Activated naive CD4-positive, alpha-beta T cell treated with anti-CD3 and anti-CD28 coated beads, Interleukin-2, amount 50 U/mL, for 24 hours (primary cell): ENCODE results near the gene INVS.

Experiments used
- H3K27ac Mint-ChIP-seq: one replicate; pipeline ENCODE4 v1.8.0; 2021; ENCODE audit warnings: mild to moderate bottlenecking, mixed read lengths
- H3K27me3 Mint-ChIP-seq: one replicate; pipeline ENCODE4 v1.8.0; 2021; ENCODE audit warnings: mixed read lengths
- H3K36me3 Mint-ChIP-seq: one replicate; pipeline ENCODE4 v1.8.0; 2021; ENCODE audit warnings: mixed read lengths
- H3K4me1 Mint-ChIP-seq: one replicate; pipeline ENCODE4 v1.8.0; 2021; ENCODE audit warnings: mixed read lengths
- H3K4me3 Mint-ChIP-seq: one replicate; pipeline ENCODE4 v1.8.0; 2021; ENCODE audit warnings: mild to moderate bottlenecking, mixed read lengths
- H3K9me3 Mint-ChIP-seq: one replicate; pipeline ENCODE4 v1.8.0; 2021; ENCODE audit warnings: mixed read lengths

Gene INVS

GRCh38 chr9:100191264-100191663, 92.2 kb downstream of the INVS start:
- H3K4me1 Mint-ChIP-seq = no peaks in the 10 kb centered on the region
- H3K9me3 Mint-ChIP-seq = peaks cover 22% of the 10 kb centered on the region
- H3K27me3 Mint-ChIP-seq = no peaks in the 10 kb centered on the region
- H3K4me3 Mint-ChIP-seq = no peak overlapping the region
- H3K27ac Mint-ChIP-seq = no peak overlapping the region
- H3K36me3 Mint-ChIP-seq = peaks cover 56% of the 10 kb centered on the region

- no peaks in the 10 kb centered on the region for H3K27me3 Mint-ChIP-seq
- H3K36me3 Mint-ChIP-seq = peaks cover 46% of the 10 kb centered on the region
- H3K9me3 Mint-ChIP-seq = peaks cover 18% of the 10 kb centered on the region
These were observed 94.0 kb downstream of the INVS start for GRCh38 chr9:100193078-100193477.

GRCh38 chr9:100196215-100196614, 97.2 kb downstream of the INVS start:
- Mint-ChIP-seq H3K36me3 (peaks cover 40% of the 10 kb centered on the region), H3K27ac (no peak overlapping the region), H3K27me3 (no peaks in the 10 kb centered on the region), H3K4me3 (no peak overlapping the region), H3K4me1 (no peaks in the 10 kb centered on the region), H3K9me3 (peaks cover 12% of the 10 kb centered on the region)

More at GRCh38 chr9:100193078-100193477, 94.0 kb downstream of the INVS start:
- Mint-ChIP-seq H3K4me3 (no peak overlapping the region), H3K4me1 (no peaks in the 10 kb centered on the region), H3K27ac (no peak overlapping the region)

DNA sequence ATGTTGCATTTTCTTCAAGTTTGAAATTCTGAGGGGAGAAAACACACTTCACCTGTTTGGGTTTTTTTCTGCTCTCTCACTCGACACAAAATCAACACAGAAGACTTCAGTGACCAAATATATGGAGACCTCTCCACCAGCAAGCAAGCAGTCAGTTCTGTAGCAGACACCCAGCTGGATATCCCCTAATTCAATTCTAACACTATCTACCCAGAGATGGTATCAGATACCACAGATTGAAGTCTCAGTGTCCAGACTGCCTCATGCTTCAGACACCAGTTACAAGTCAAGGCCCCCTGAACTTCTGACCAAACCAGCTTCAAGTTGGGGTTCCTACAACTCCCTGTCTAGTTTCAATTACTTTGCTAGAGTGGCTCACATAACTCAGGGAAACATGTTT, 97.8 kb downstream of the INVS start:
- H3K9me3 Mint-ChIP-seq = peaks cover 6% of the 10 kb centered on the region
- no peak overlapping the region for H3K4me3 Mint-ChIP-seq
- no peaks in the 10 kb centered on the region for H3K27me3 Mint-ChIP-seq
- no peak overlapping the region for H3K27ac Mint-ChIP-seq
- peaks cover 34% of the 10 kb centered on the region for H3K36me3 Mint-ChIP-seq
- H3K4me1 Mint-ChIP-seq = no peaks in the 10 kb centered on the region

DNA sequence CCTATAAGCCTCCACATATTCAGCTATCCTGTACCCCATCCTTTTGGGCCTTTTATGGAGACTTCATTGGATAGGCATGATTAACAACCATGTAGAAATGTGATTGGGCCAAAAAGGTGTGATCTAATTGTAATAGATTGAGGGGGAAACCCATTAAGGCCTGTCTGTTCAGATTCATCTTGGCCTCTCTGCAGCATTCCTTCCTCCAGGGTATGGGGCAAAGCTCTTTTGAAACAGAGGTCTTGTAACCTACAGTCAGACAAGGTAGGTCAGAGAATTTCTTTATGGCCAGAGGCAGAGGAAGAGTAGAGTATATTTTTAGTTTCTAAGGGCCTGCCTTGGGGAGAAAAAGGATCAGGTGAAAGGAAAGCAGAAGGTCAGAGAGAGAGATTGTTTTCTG, 98.5 kb downstream of the INVS start:
- H3K9me3 Mint-ChIP-seq = peaks cover 6% of the 10 kb centered on the region
- no peaks in the 10 kb centered on the region for H3K4me1 Mint-ChIP-seq
- H3K27ac Mint-ChIP-seq = no peak overlapping the region
- no peak overlapping the region for H3K4me3 Mint-ChIP-seq
- H3K27me3 Mint-ChIP-seq = no peaks in the 10 kb centered on the region
- peaks cover 31% of the 10 kb centered on the region for H3K36me3 Mint-ChIP-seq

- no peak overlapping the region for H3K27ac Mint-ChIP-seq
- H3K4me1 Mint-ChIP-seq = no peaks in the 10 kb centered on the region
- no peak overlapping the region for H3K4me3 Mint-ChIP-seq
- peaks cover 12% of the 10 kb centered on the region for H3K36me3 Mint-ChIP-seq
- no peaks in the 10 kb centered on the region for H3K27me3 Mint-ChIP-seq
- peaks cover 6% of the 10 kb centered on the region for H3K9me3 Mint-ChIP-seq
These were observed 103.8 kb downstream of the INVS start for GRCh38 chr9:100202806-100203205.

GRCh38 chr9:100204796-100205195, 105.8 kb downstream of the INVS start:
- Mint-ChIP-seq H3K4me3 (no peak overlapping the region), H3K4me1 (peaks cover 12% of the 10 kb centered on the region), H3K9me3 (peaks cover 6% of the 10 kb centered on the region), H3K36me3 (peaks cover 6% of the 10 kb centered on the region), H3K27me3 (no peaks in the 10 kb centered on the region), H3K27ac (no peak overlapping the region)

GRCh38 chr9:100206899-100207298, 107.9 kb downstream of the INVS start:
- H3K27ac Mint-ChIP-seq = no peak overlapping the region
- no peak overlapping the region for H3K4me3 Mint-ChIP-seq
- no peaks in the 10 kb centered on the region for H3K27me3 Mint-ChIP-seq
- no peaks in the 10 kb centered on the region for H3K9me3 Mint-ChIP-seq
- no peaks in the 10 kb centered on the region for H3K36me3 Mint-ChIP-seq
- peaks cover 21% of the 10 kb centered on the region for H3K4me1 Mint-ChIP-seq

GRCh38 chr9:100208673-100209072, 109.6 kb downstream of the INVS start:
- Mint-ChIP-seq H3K27ac (no peak overlapping the region), H3K27me3 (no peaks in the 10 kb centered on the region), H3K9me3 (no peaks in the 10 kb centered on the region), H3K4me3 (peak overlapping the region; percentile 97), H3K4me1 (peaks cover 21% of the 10 kb centered on the region), H3K36me3 (peaks cover 5% of the 10 kb centered on the region)

DNA sequence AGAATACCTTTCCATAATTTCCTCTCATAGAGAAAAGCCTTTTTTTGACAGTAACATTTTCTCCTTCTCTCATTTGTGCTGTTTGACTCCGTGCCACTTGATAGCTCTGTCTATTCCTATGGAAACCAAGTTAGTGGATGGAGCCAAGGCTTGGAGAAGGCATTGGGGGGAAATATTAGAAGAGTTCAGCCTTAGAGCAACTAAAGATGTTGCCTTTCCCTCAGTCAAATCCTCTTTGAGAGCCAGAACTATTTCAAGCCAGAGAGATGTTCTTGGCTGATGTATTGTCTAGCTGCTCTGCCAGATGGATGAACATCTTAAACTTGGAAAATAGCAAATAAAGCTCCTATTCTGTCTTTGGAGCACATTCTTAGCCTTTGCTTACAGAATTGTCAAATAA, 112.4 kb downstream of the INVS start:
- H3K4me1 Mint-ChIP-seq = peaks cover 21% of the 10 kb centered on the region
- no peak overlapping the region for H3K4me3 Mint-ChIP-seq
- no peaks in the 10 kb centered on the region for H3K27me3 Mint-ChIP-seq
- H3K27ac Mint-ChIP-seq = no peak overlapping the region
- H3K36me3 Mint-ChIP-seq = peaks cover 8% of the 10 kb centered on the region
- no peaks in the 10 kb centered on the region for H3K9me3 Mint-ChIP-seq

DNA sequence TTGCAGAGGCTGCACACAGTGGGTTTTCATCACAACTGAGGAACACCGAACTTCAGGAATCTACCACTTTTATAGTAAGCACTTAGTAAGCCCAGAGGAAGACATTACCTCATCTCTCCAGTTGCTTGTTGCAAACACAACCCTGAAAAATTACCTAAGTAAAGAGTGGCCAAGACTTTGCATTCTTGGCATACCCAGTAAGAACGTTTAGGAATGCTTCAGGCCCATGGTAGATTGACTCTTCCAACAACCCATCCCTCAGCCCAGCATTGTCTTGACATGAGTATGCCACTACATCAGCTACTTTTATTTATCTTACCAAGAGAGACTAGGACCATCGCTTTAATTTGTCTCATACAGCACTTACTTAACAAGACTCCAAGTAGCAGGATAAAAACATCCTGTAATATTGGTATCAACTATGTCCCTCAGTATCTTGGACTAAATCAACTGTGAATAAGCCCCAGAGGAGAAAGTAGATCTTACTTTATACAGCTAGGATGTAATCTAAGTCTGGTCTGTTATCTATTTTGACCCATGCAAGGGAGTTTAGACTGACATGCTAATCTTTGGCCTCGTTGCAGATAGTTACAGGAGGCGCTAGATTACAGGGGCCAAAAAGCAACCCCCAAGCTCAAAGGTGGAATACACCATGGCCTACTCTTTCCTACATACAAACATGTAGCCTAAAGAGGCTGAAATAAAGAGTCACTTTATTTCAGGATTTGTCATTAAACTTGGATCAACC, 114.9 kb downstream of the INVS start:
- Mint-ChIP-seq H3K27ac (no peak overlapping the region), H3K36me3 (peaks cover 8% of the 10 kb centered on the region), H3K27me3 (no peaks in the 10 kb centered on the region), H3K4me3 (no peak overlapping the region), H3K4me1 (peaks cover 15% of the 10 kb centered on the region), H3K9me3 (no peaks in the 10 kb centered on the region)

- Mint-ChIP-seq H3K4me1 (no peaks in the 10 kb centered on the region), H3K36me3 (peaks cover 8% of the 10 kb centered on the region), H3K4me3 (no peak overlapping the region), H3K27me3 (no peaks in the 10 kb centered on the region), H3K27ac (no peak overlapping the region), H3K9me3 (no peaks in the 10 kb centered on the region)
These were observed 117.2 kb downstream of the INVS start for GRCh38 chr9:100216178-100216787.

DNA sequence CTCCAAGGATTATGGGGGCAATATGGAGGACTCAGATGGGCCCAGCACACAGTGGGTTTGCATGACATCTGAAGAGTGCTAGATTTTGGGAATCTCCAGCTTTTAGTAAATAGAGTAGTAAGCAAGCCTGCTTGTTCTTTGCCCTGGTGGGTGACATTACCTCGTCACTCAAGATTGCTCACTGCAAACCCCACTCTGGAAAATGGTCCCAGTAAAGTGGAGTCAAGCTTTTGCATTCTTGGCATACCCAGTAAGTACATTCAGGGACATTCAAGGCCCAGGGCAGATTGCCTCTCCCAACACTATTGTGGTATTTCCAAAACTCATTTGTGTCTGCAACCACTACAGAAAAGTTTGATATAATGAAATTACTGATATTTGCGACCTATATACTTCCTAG, 118.5 kb downstream of the INVS start:
- no peak overlapping the region for H3K27ac Mint-ChIP-seq

DNA sequence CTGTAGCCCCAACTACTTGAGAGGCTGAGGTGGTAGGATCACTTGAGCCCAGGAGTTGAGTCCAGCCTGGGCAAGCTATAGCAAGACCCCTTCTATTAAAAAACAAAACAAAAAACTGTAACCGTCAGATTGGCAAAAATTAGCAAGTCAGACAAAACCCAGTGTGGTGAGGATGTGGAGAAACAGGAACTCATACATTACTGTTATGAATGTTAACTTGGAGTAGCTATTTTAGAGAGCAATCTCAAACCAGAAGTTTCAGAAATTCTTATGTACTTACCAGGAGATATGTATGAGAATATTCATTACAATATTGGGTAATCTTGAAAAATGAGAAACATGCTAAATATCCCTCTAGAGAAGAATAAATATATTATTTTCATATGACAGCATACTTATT, 120.3 kb downstream of the INVS start:
- no peaks in the 10 kb centered on the region for H3K4me1 Mint-ChIP-seq
- H3K4me3 Mint-ChIP-seq = no peak overlapping the region
- no peaks in the 10 kb centered on the region for H3K27me3 Mint-ChIP-seq
- H3K27ac Mint-ChIP-seq = no peak overlapping the region
- peaks cover 3% of the 10 kb centered on the region for H3K36me3 Mint-ChIP-seq
- H3K9me3 Mint-ChIP-seq = no peaks in the 10 kb centered on the region

More for the DNA sequence above, 118.5 kb downstream of the INVS start:
- no peaks in the 10 kb centered on the region for H3K4me1 Mint-ChIP-seq
- no peaks in the 10 kb centered on the region for H3K27me3 Mint-ChIP-seq
- no peaks in the 10 kb centered on the region for H3K9me3 Mint-ChIP-seq
- peaks cover 6% of the 10 kb centered on the region for H3K36me3 Mint-ChIP-seq
- H3K4me3 Mint-ChIP-seq = no peak overlapping the region

- no peaks in the 10 kb centered on the region for H3K9me3 Mint-ChIP-seq
- no peaks in the 10 kb centered on the region for H3K4me1 Mint-ChIP-seq
- H3K4me3 Mint-ChIP-seq = no peak overlapping the region
- H3K36me3 Mint-ChIP-seq = no peaks in the 10 kb centered on the region
- no peak overlapping the region for H3K27ac Mint-ChIP-seq
- H3K27me3 Mint-ChIP-seq = no peaks in the 10 kb centered on the region
These were observed 121.9 kb downstream of the INVS start for GRCh38 chr9:100220936-100221335.

- no peaks in the 10 kb centered on the region for H3K4me1 Mint-ChIP-seq
These were observed 122.5 kb downstream of the INVS start for GRCh38 chr9:100221538-100221937.

More at GRCh38 chr9:100221538-100221937, 122.5 kb downstream of the INVS start:
- Mint-ChIP-seq H3K27me3 (no peaks in the 10 kb centered on the region), H3K9me3 (no peaks in the 10 kb centered on the region), H3K36me3 (no peaks in the 10 kb centered on the region), H3K27ac (no peak overlapping the region), H3K4me3 (no peak overlapping the region)
